ENCODE results near the gene UAP1L1.

DNA sequence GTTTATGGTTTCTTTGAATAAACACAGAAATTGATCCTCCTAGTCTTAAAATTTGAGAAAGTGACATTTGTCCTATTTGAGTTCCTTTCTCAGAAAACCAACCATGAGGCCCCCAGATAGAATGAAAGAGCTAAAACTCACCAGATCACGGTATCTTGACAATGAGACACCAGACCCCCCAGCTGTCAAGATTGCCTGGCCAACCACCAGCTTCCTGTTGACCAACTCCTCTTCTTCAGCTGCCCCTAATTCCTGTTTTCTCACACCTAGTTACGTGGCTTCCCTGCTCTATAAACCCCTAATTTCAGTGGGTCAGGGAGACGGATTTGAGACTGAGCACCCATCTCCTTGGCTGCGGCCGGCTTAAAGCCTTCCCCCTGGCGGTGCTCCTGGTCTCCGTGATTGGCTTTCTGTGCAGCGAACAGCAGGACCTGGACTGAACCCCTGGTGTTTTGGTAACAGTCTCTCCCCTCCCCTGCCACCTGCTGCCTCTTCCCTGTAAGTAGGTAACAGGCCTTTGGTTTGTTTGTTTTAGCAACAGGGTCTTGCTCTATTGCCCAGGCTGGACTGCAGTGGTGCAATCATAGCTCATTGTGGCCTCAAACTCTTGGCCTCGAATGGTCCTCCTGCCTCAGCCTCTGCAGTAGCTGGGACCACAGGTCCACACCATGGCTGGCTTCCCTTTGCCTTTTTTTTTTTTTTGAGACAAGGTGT, 18.6 kb upstream of the UAP1L1 start:
- no peak for TF ChIP-seq EZH2phosphoT487 (conservative IDR thresholded peaks at IDR 0.05; ENCODE audit: low read length)
- TF ChIP-seq, protein P1, sequence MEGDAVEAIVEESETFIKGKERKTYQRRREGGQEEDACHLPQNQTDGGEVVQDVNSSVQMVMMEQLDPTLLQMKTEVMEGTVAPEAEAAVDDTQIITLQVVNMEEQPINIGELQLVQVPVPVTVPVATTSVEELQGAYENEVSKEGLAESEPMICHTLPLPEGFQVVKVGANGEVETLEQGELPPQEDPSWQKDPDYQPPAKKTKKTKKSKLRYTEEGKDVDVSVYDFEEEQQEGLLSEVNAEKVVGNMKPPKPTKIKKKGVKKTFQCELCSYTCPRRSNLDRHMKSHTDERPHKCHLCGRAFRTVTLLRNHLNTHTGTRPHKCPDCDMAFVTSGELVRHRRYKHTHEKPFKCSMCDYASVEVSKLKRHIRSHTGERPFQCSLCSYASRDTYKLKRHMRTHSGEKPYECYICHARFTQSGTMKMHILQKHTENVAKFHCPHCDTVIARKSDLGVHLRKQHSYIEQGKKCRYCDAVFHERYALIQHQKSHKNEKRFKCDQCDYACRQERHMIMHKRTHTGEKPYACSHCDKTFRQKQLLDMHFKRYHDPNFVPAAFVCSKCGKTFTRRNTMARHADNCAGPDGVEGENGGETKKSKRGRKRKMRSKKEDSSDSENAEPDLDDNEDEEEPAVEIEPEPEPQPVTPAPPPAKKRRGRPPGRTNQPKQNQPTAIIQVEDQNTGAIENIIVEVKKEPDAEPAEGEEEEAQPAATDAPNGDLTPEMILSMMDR (IDR thresholded peaks at IDR 0.05; ENCODE audit: insufficient read depth, low read length, poor library complexity, severe bottlenecking): no peak

Data from SU-DHL-6 (cell line).